Keratinocyte (primary cell): ENCODE measurements around the gene CDCP1. TPM values are rescaled to one million over a fixed set of nuclear protein-coding genes. Genes with fewer than 3 reads are reported as not detected.

ENCODE experiments used
- DNase-seq: peaks from one replicate; pipeline ENCODE4 v3.0.0-alpha.2; 2011; ENCODE audit warnings: low read depth, missing footprints, low spot score
- FAIRE-seq: peaks from 2 replicates; lab custom pipeline; 2011; peaks lifted over from hg19 to GRCh38; lab: Jason Lieb, UNC
- H2AFZ ChIP-seq: 2 replicates; pipeline ENCODE4 v1.6.0; 2012; ENCODE audit warnings: low read length, control low read depth, inconsistent platforms; ENCODE audit not compliant: control insufficient read depth
- H3K27ac ChIP-seq: 2 replicates; pipeline ENCODE4 v1.5.1; 2011; ENCODE audit warnings: low read length; ENCODE audit not compliant: control insufficient read depth, insufficient read depth
- H3K27me3 ChIP-seq: 3 replicates; pipeline ENCODE4 v1.6.0; 2011; ENCODE audit warnings: low read length; ENCODE audit not compliant: control insufficient read depth, insufficient read depth; ENCODE audit errors: extremely low read depth
- H3K36me3 ChIP-seq, 2 experiments: 2 replicates in 1 of 2; 3 replicates in 1 of 2; pipeline ENCODE4 v1.5.1; 2011; ENCODE audit warnings: low read length in 2 of 2, mild to moderate bottlenecking in 1 of 2; ENCODE audit not compliant: control insufficient read depth in 2 of 2, insufficient read depth in 2 of 2; ENCODE audit errors: extremely low read depth in 1 of 2
- H3K4me1 ChIP-seq: 3 replicates; pipeline ENCODE4 v1.5.1; 2011; ENCODE audit warnings: low read length; ENCODE audit not compliant: control insufficient read depth, insufficient read depth; ENCODE audit errors: extremely low read depth
- H3K4me2 ChIP-seq: 3 replicates; pipeline ENCODE4 v1.6.0; 2011; ENCODE audit warnings: low read depth, low read length; ENCODE audit not compliant: control insufficient read depth, insufficient read depth; ENCODE audit errors: extremely low read depth
- H3K4me3 ChIP-seq, 3 experiments: fragments of 200-600 bp in 1 of 3; sonication (generic) in 1 of 3; 2 replicates in 2 of 3; 3 replicates in 1 of 3; pipeline ENCODE4 v1.5.1; 2011 to 2016; ENCODE audit warnings: low read length in 3 of 3, mild to moderate bottlenecking in 3 of 3, control low read depth in 2 of 3, inconsistent platforms in 1 of 3, low read depth in 1 of 3, mixed read lengths in 1 of 3, mixed run types in 1 of 3, moderate library complexity in 1 of 3; ENCODE audit not compliant: control insufficient read depth in 2 of 3, insufficient read depth in 2 of 3; ENCODE audit errors: extremely low read depth in 1 of 3
- H3K79me2 ChIP-seq: 2 replicates; pipeline ENCODE4 v1.6.0; 2012; ENCODE audit warnings: low read length; ENCODE audit not compliant: control insufficient read depth, insufficient read depth
- H3K9ac ChIP-seq: 3 replicates; pipeline ENCODE4 v1.6.0; 2011; ENCODE audit warnings: low read length; ENCODE audit not compliant: control insufficient read depth, insufficient read depth; ENCODE audit errors: extremely low read depth
- H3K9me1 ChIP-seq: 3 replicates; pipeline ENCODE4 v1.6.0; 2011; ENCODE audit warnings: low read length; ENCODE audit not compliant: control insufficient read depth, insufficient read depth; ENCODE audit errors: extremely low read depth
- H3K9me3 ChIP-seq: 2 replicates; pipeline ENCODE4 v1.5.1; 2012; ENCODE audit warnings: low read depth, low read length; ENCODE audit not compliant: control insufficient read depth
- H4K20me1 ChIP-seq: 3 replicates; pipeline ENCODE4 v1.6.0; 2011; ENCODE audit warnings: low read length; ENCODE audit not compliant: control insufficient read depth, insufficient read depth; ENCODE audit errors: extremely low read depth
- EZH2 ChIP-seq: IDR thresholded peaks from one replicate; pipeline ENCODE4 v1.6.1; 2012; ENCODE audit warnings: inconsistent platforms, mild to moderate bottlenecking, low read length, moderate library complexity
- dilution Hi-C: fragments of 300-500 bp; cut with MboI; formaldehyde crosslinking; loops from one replicate; pipeline ENCODE4 v1.7.0; 2020; ENCODE audit warnings: low sequenced_read_pairs; ENCODE audit not compliant: extremely low pct_ligation_motif_present
- polyA plus RNA-seq, 5 experiments: library from polyadenylated mRNA; depleted of rRNA in 3 of 5; stranded (reverse) in 3 of 5; stranded (forward) in 1 of 5; unstranded in 1 of 5; fragments of >200 nt; gene quantifications; 1 replicate in 1 of 5; 2 replicates in 3 of 5; 3 replicates in 1 of 5; pipeline versions ENCODE4 v1.2.1 to v1.2.3, GENCODE V29; 2011 to 2012; ENCODE audit warnings: missing spikeins in 2 of 5, low read depth in 1 of 5, low replicate concordance in 1 of 5
- TF ChIP-seq, protein P1 (sequence below), 3 experiments: IDR thresholded peaks in 1 of 3; conservative IDR thresholded peaks in 1 of 3; optimal IDR thresholded peaks in 1 of 3; 2 replicates in 2 of 3; 3 replicates in 1 of 3; pipeline versions ENCODE3 to v1.5.1; 2011; ENCODE audit warnings: low read length in 3 of 3, mild to moderate bottlenecking in 3 of 3, moderate library complexity in 2 of 3, control low read depth in 1 of 3, inconsistent platforms in 1 of 3; ENCODE audit not compliant: insufficient read depth in 2 of 3; ENCODE audit errors: extremely low read depth in 1 of 3

Gene CDCP1
- polyA plus RNA-seq, 1 donor (not counting 4 experiments of a cell fraction or from before 2014, with no cell fraction given) = 85.8 TPM

DNA sequence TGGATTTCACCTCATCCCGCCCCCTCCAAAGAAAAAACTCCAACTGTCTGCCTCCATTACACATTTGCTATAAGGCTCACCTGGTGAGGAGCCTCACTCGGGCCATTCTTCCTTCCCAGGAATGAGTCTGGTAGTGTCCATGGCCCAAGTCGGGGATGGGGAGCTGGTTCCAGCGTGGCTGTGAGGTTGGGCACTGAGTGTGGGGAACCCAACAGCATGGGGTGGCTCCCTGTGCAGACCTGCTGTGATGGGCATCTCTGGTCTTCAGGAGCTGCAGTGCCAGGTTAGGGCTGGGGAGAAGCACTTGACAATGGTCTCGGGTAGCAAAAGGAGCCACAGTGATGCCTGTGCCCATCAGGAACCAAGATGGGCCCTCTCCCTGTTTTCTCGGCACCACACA lies 40.7 kb upstream of the CDCP1 start:
- Histone ChIP-seq H3K27ac (no peak overlapping the region), H3K4me2 (no peak overlapping the region), H3K36me3 (no peaks in the 10 kb centered on the region), H3K9me3 (no peaks in the 10 kb centered on the region), H3K79me2 (no peaks in the 10 kb centered on the region), H3K9me1 (no peaks in the 10 kb centered on the region), H2AFZ (no peak overlapping the region), H3K4me1 (peaks cover 23% of the 10 kb centered on the region), H3K27me3 (no peaks in the 10 kb centered on the region), H4K20me1 (no peaks in the 10 kb centered on the region), H3K4me3 (no peak overlapping the region), H3K9ac (no peak overlapping the region)
- TF ChIP-seq, protein P1, sequence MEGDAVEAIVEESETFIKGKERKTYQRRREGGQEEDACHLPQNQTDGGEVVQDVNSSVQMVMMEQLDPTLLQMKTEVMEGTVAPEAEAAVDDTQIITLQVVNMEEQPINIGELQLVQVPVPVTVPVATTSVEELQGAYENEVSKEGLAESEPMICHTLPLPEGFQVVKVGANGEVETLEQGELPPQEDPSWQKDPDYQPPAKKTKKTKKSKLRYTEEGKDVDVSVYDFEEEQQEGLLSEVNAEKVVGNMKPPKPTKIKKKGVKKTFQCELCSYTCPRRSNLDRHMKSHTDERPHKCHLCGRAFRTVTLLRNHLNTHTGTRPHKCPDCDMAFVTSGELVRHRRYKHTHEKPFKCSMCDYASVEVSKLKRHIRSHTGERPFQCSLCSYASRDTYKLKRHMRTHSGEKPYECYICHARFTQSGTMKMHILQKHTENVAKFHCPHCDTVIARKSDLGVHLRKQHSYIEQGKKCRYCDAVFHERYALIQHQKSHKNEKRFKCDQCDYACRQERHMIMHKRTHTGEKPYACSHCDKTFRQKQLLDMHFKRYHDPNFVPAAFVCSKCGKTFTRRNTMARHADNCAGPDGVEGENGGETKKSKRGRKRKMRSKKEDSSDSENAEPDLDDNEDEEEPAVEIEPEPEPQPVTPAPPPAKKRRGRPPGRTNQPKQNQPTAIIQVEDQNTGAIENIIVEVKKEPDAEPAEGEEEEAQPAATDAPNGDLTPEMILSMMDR (optimal IDR thresholded peaks at IDR 0.05 in 1 of 3, IDR thresholded peaks at IDR 0.05 in 1 of 3, conservative IDR thresholded peaks at IDR 0.05 in 1 of 3; ENCODE audit: extremely low read depth in 1 of 3, insufficient read depth in 2 of 3, low read length in 3 of 3) = no peak
- no peak for TF ChIP-seq EZH2
- dilution Hi-C loops = no loop called here
- no peak for FAIRE-seq
- no peak for DNase-seq

DNA sequence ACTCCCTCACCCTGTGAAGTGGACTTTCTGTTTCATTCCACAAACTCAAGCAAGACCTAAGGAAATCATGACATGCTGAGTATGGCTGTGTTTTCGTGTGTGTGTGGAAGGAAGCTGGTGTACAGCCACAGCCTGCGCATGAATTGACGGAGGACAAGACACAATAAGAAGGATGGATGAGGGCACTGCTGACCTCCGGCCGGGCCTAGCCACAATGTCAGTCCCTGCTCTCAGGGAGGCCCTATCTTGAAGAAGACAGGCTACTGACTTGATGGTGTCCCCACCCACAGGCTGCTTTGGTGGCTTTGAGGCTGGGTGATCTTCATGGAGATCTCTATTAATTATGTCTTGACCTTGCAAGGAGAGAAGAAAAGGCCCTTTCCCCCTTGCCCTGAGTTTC lies 39.3 kb upstream of the CDCP1 start:
- FAIRE-seq = no peak

More for the DNA sequence above, 39.3 kb upstream of the CDCP1 start:
- H3K4me3 ChIP-seq = no peak overlapping the region
- H3K9me1 ChIP-seq = no peaks in the 10 kb centered on the region
- no peaks in the 10 kb centered on the region for H3K9me3 ChIP-seq
- H3K36me3 ChIP-seq = no peaks in the 10 kb centered on the region
- no peaks in the 10 kb centered on the region for H4K20me1 ChIP-seq
- H3K4me2 ChIP-seq = no peak overlapping the region
- H3K27ac ChIP-seq = no peak overlapping the region
- H2AFZ ChIP-seq = no peak overlapping the region
- H3K9ac ChIP-seq = no peak overlapping the region
- TF ChIP-seq, protein P1 (optimal IDR thresholded peaks at IDR 0.05 in 1 of 3, IDR thresholded peaks at IDR 0.05 in 1 of 3, conservative IDR thresholded peaks at IDR 0.05 in 1 of 3; ENCODE audit: extremely low read depth in 1 of 3, insufficient read depth in 2 of 3, low read length in 3 of 3) = no peak
- TF ChIP-seq EZH2 = no peak
- H3K79me2 ChIP-seq = no peaks in the 10 kb centered on the region
- dilution Hi-C loops = no loop called here
- no peak for DNase-seq
- no peaks in the 10 kb centered on the region for H3K27me3 ChIP-seq
- peaks cover 23% of the 10 kb centered on the region for H3K4me1 ChIP-seq
